Measurements from ENCODE around the gene HPCA. TPM values are rescaled to one million over a fixed set of nuclear protein-coding genes. Genes with fewer than 3 reads are reported as not detected.
A peak's percentile ranks its signal among the peaks of the same experiment; 100 is the strongest.

The HPCA gene
- polyA plus RNA-seq, 1 donor from 2014 or later, result not detected

DNA sequence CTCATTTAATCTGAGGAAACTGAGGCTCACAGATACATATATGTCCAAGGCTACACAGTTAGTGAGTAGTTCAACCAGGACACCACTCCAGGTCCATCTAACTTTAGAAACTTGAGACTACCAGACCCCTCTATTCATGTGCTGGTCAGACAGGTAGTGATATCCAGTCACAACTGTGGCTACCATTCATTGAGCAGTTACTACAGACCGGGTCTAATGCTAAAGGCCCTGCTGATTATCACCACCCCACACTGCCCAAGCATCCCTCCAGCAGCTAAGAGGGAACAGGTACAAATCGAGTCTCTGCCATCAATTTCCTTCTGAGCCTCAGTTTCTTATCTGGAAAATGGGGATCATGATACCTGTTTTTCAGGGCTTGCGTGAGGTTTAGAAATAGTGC lies 5.3 kb downstream of the HPCA start:
- Mint-ChIP-seq H3K4me3 (peak overlapping the region in 1 of 4 donors; percentile 61), H3K27ac (no peak overlapping the region), H3K36me3 (peaks cover 5% of the 10 kb centered on the region), H3K9me3 (no peaks in the 10 kb centered on the region), H3K4me1 (peaks cover 6 to 7% (median 6%) of the 10 kb centered on the region in 3 donors), H3K27me3 (peaks cover 58% of the 10 kb centered on the region)

- Mint-ChIP-seq H3K9me3 (no peaks in the 10 kb centered on the region), H3K4me1 (peaks cover 4 to 7% (median 6%) of the 10 kb centered on the region in 3 donors), H3K36me3 (peaks cover 3% of the 10 kb centered on the region), H3K27me3 (peaks cover 50% of the 10 kb centered on the region), H3K27ac (peak overlapping the region in 1 of 3 donors; percentile 31), H3K4me3 (peak overlapping the region; percentile 22 to 88 (median 69))
These were observed 6.3 kb downstream of the HPCA start for GRCh38 chr1:32892368-32893197.

GRCh38 chr1:32893198-32894018 lies 7.1 kb downstream of the HPCA start:
- Mint-ChIP-seq H3K4me3 (peak overlapping the region in 3 of 4 donors; percentile 58 to 76 (median 60)), H3K9me3 (no peaks in the 10 kb centered on the region), H3K36me3 (peaks cover 3% of the 10 kb centered on the region), H3K27me3 (peaks cover 42% of the 10 kb centered on the region), H3K27ac (no peak overlapping the region), H3K4me1 (peaks cover 4 to 7% (median 6%) of the 10 kb centered on the region in 3 donors)

- Mint-ChIP-seq H3K9me3 (no peaks in the 10 kb centered on the region), H3K27ac (no peak overlapping the region), H3K36me3 (peaks cover 3% of the 10 kb centered on the region), H3K4me3 (peak overlapping the region in 2 of 4 donors; percentile 44 to 76), H3K4me1 (peaks cover 4 to 7% (median 6%) of the 10 kb centered on the region in 3 donors), H3K27me3 (peaks cover 39% of the 10 kb centered on the region)
These were observed 7.8 kb downstream of the HPCA start for GRCh38 chr1:32894019-32894600.

DNA sequence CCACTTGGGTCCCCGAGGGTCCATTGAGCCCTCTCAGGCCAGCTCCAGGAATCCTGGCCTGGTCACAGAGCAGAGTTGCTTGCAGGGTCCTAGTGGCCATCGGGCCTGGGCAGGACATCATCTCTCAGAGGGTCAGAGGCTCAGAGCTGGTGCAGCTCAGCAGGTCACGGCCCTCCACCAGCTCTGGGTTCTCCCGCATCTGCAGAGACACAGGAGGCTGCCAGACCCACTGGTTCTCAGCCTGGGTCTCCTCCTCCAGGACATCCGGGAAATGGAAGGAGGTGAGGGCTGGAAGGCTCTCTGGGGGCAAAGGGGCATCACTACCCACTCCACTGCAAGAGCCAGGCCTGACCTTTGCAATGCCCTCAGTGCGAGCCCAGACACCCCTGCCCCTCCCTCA lies 8.4 kb downstream of the HPCA start:
- Mint-ChIP-seq H3K9me3 (no peaks in the 10 kb centered on the region), H3K27me3 (peaks cover 38% of the 10 kb centered on the region), H3K4me1 (peaks cover 4 to 7% (median 6%) of the 10 kb centered on the region in 3 donors), H3K27ac (no peak overlapping the region), H3K36me3 (peaks cover 3% of the 10 kb centered on the region), H3K4me3 (no peak overlapping the region)

DNA sequence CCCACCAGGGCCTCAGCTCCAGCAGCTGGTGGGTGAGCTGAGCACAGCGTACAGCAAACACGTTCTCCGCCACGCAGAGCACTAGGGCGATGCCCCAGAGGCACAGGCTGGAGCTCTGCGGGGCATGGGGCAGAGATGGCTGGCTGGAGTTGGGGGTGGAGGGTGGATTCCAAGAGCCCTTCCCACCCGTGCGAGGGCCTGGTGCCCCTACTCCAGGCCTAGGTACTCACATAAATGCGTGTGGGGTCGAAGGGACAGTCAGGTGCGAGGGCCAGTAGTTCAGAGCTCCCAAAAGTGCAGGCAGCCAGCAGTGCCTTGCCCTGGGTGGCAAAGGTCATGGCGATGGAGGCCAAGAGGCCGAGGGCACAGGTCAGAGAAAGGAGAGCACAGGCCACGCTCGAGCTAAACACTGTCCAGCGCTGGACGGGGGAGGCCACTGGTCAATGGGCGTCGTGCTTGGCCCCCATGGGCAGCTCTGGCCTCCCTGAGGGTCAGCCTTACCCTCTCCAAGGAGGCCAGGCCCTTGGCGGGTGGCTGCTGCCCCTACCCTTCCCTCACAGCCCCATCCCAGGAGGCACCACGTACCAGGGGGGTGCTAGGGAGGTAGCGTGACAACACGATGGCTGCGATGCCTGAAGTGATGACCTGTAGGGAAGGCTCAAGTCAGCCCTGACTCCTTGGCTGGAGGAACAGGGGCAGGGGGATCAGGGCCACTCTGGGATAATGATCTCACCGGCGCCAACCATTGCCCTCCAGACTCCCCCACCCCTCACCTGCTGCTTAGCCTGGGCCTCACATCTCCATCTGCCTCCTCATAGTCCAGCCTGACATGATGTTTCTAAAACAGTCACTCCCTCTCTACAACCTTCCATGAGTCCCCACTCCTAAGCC lies 9.3 kb downstream of the HPCA start:
- Mint-ChIP-seq H3K27ac (no peak overlapping the region), H3K4me1 (peaks cover 4 to 9% (median 6%) of the 10 kb centered on the region in 3 donors), H3K9me3 (no peaks in the 10 kb centered on the region), H3K4me3 (no peak overlapping the region), H3K36me3 (peaks cover 3% of the 10 kb centered on the region), H3K27me3 (peaks cover 31% of the 10 kb centered on the region)

GRCh38 chr1:32896451-32896850 lies 10.2 kb downstream of the HPCA start:
- Mint-ChIP-seq H3K36me3 (peaks cover 3% of the 10 kb centered on the region), H3K4me3 (no peak overlapping the region), H3K9me3 (no peaks in the 10 kb centered on the region), H3K27me3 (peaks cover 32% of the 10 kb centered on the region), H3K4me1 (peaks cover 4 to 10% (median 6%) of the 10 kb centered on the region in 3 donors), H3K27ac (no peak overlapping the region)

DNA sequence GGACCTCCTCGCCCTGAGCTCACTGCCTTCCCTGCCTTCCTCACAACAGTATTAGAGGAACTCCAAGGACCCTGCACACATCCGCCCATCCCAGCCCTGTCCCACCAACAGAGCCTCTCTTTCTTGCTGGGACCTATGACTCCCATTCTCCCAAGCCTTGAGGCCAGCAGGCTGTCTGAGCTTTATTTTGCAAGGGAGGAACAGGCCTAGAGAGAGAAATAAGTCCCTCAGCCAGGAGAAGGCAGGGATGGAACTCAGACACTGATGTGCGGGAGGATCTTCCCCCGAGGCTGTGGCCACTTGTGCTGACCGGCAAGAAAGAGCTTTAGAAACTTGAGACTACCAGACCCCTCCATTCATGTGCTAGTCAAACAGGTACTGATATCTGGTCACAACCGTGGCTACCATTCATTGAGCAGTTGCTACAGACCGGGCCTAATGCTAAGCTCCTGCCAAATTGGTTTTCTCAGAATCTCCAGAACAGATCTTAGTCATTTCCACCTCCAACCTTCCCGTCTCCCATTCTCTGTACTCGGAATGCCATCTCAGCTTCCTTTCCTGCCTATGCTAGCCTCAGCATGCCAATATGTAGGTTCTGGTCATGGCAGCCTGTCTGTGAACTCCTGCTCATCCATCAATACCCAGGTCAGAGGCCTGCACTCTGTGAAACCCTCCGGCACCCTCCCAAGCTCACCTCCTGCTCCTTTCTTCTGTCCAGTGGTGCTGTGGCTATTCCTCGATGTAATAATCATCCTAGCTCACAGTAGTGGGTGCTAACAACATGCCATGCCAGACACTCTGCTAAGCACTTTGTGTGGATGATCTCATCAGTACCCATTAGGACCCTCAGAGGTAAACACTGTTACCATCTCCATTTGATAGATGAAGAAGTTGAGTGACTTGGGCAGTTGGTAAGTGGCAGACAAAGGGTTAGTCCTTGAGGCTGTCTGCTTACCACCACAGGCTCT lies 11.1 kb downstream of the HPCA start:
- peaks cover 0 to 2% (median 0%) of the 10 kb centered on the region in 3 donors for H3K9me3 Mint-ChIP-seq
- H3K4me1 Mint-ChIP-seq, result peaks cover 4 to 8% (median 5%) of the 10 kb centered on the region in 3 donors
- H3K27me3 Mint-ChIP-seq, result peaks cover 27% of the 10 kb centered on the region
- H3K4me3 Mint-ChIP-seq, result peak overlapping the region in 1 of 4 donors; percentile 61
- H3K36me3 Mint-ChIP-seq, result peaks cover 3% of the 10 kb centered on the region
- H3K27ac Mint-ChIP-seq, result no peak overlapping the region

- H3K4me1 Mint-ChIP-seq, result peaks cover 0 to 7% (median 2%) of the 10 kb centered on the region in 3 donors
- H3K27me3 Mint-ChIP-seq, result peaks cover 23% of the 10 kb centered on the region
- no peak overlapping the region for H3K4me3 Mint-ChIP-seq
These were observed 11.8 kb downstream of the HPCA start for GRCh38 chr1:32898056-32898455.

GRCh38 chr1:32898958-32899357 lies 12.7 kb downstream of the HPCA start:
- Mint-ChIP-seq H3K27ac (no peak overlapping the region), H3K4me3 (no peak overlapping the region), H3K4me1 (peaks cover 0 to 7% (median 4%) of the 10 kb centered on the region in 3 donors), H3K36me3 (peaks cover 3% of the 10 kb centered on the region), H3K9me3 (peaks cover 0 to 2% (median 0%) of the 10 kb centered on the region in 3 donors), H3K27me3 (peaks cover 18% of the 10 kb centered on the region)

More at GRCh38 chr1:32898056-32898455, 11.8 kb downstream of the HPCA start:
- peaks cover 0 to 2% (median 0%) of the 10 kb centered on the region in 3 donors for H3K9me3 Mint-ChIP-seq
- no peak overlapping the region for H3K27ac Mint-ChIP-seq
- H3K36me3 Mint-ChIP-seq, result peaks cover 3% of the 10 kb centered on the region

GRCh38 chr1:32899586-32900296 lies 13.4 kb downstream of the HPCA start:
- Mint-ChIP-seq H3K27me3 (peaks cover 15% of the 10 kb centered on the region), H3K27ac (peak overlapping the region in 1 of 3 donors; percentile 78), H3K4me1 (peaks cover 0 to 7% (median 4%) of the 10 kb centered on the region in 3 donors), H3K9me3 (peaks cover 0 to 2% (median 0%) of the 10 kb centered on the region in 3 donors), H3K36me3 (peaks cover 3% of the 10 kb centered on the region), H3K4me3 (peak overlapping the region in 2 of 4 donors; percentile 22 to 60)

GRCh38 chr1:32900371-32900955 lies 14.2 kb downstream of the HPCA start:
- Mint-ChIP-seq H3K36me3 (peaks cover 3% of the 10 kb centered on the region), H3K27ac (peak overlapping the region in 1 of 3 donors; percentile 78), H3K4me1 (peaks cover 0 to 7% (median 4%) of the 10 kb centered on the region in 3 donors), H3K27me3 (peaks cover 15% of the 10 kb centered on the region), H3K4me3 (peak overlapping the region; percentile 23 to 67 (median 58)), H3K9me3 (peaks cover 0 to 2% (median 0%) of the 10 kb centered on the region in 3 donors)
